HepG2 (cell line): ENCODE measurements around the gene MYADML2. TPM values are rescaled to one million over a fixed set of nuclear protein-coding genes. Genes with fewer than 3 reads are reported as not detected.

ENCODE experiments used
- ATRX ChIP-seq: sonication (generic); formaldehyde crosslinking; IDR thresholded peaks from 2 replicates; pipeline ENCODE4 v1.4.0; 2020; ENCODE audit warnings: missing genetic modification reagents, borderline replicate concordance
- BRD4 ChIP-seq: sonication (generic); formaldehyde crosslinking; IDR thresholded peaks from 2 replicates; pipeline ENCODE4 v1.4.0; 2020; ENCODE audit warnings: missing genetic modification reagents
- FOXA3 ChIP-seq: IDR thresholded peaks from 2 replicates; pipeline ENCODE4 v1.6.1; 2016; ENCODE audit warnings: missing genetic modification reagents, missing compliant biosample characterization
- FOXJ3 ChIP-seq: sonication (generic); formaldehyde crosslinking; IDR thresholded peaks from 2 replicates; pipeline ENCODE4 v1.4.0; 2020; ENCODE audit warnings: missing genetic modification reagents, mild to moderate bottlenecking, borderline replicate concordance
- FOXM1 ChIP-seq: sonication (generic); formaldehyde crosslinking; IDR thresholded peaks from 2 replicates; pipeline ENCODE4 v1.5.0; 2020; ENCODE audit warnings: missing genetic modification reagents
- HES4 ChIP-seq: sonication (generic); formaldehyde crosslinking; IDR thresholded peaks from 2 replicates; pipeline ENCODE4 v1.9.0; 2021; ENCODE audit warnings: mild to moderate bottlenecking, missing genetic modification reagents, borderline replicate concordance
- KAT2B ChIP-seq: fragments of 150-350 bp; IDR thresholded peaks from 2 replicates; pipeline ENCODE4 v1.6.1; 2014; ENCODE audit warnings: low read depth, low read length, borderline replicate concordance
- MAFF ChIP-seq: IDR thresholded peaks from 2 replicates; pipeline ENCODE4 v1.6.1; 2011; ENCODE audit warnings: low read depth, low read length, improper control_type of control experiment
- NFYB ChIP-seq: sonication (generic); formaldehyde crosslinking; IDR thresholded peaks from 2 replicates; pipeline ENCODE4 v1.4.0; 2020; ENCODE audit warnings: missing genetic modification reagents
- ONECUT2 ChIP-seq: sonication (generic); formaldehyde crosslinking; IDR thresholded peaks from 2 replicates; pipeline ENCODE4 v1.4.0; 2020; ENCODE audit warnings: missing genetic modification reagents
- PAX8 ChIP-seq: sonication (generic); formaldehyde crosslinking; IDR thresholded peaks from 2 replicates; pipeline ENCODE4 v1.8.0; 2022; ENCODE audit warnings: mild to moderate bottlenecking, missing genetic modification reagents, borderline replicate concordance
- RARA ChIP-seq: IDR thresholded peaks from 2 replicates; pipeline ENCODE4 v1.6.1; 2016; ENCODE audit warnings: missing genetic modification reagents, missing compliant biosample characterization
- RFXAP ChIP-seq: sonication (generic); formaldehyde crosslinking; IDR thresholded peaks from 2 replicates; pipeline ENCODE4 v1.4.0; 2020; ENCODE audit warnings: missing genetic modification reagents, borderline replicate concordance
- SMYD3 ChIP-seq: sonication (generic); formaldehyde crosslinking; IDR thresholded peaks from 2 replicates; pipeline ENCODE4 v1.8.1; 2023; ENCODE audit warnings: mild to moderate bottlenecking, missing genetic modification reagents
- SP5 ChIP-seq: IDR thresholded peaks from 2 replicates; pipeline ENCODE4 v1.6.1; 2016; ENCODE audit warnings: low read depth, borderline replicate concordance
- TGIF2 ChIP-seq: IDR thresholded peaks from 2 replicates; pipeline ENCODE4 v1.6.1; 2016; ENCODE audit warnings: control low read depth, missing compliant biosample characterization
- ZNF124 ChIP-seq: sonication (generic); formaldehyde crosslinking; IDR thresholded peaks from 2 replicates; pipeline ENCODE4 v1.4.0; 2020; ENCODE audit warnings: missing genetic modification reagents
- ZNF333 ChIP-seq: sonication (generic); formaldehyde crosslinking; IDR thresholded peaks from 2 replicates; pipeline ENCODE4 v1.4.0; 2020; ENCODE audit warnings: mild to moderate bottlenecking, missing genetic modification reagents, borderline replicate concordance
- ZNF614 ChIP-seq: IDR thresholded peaks from 2 replicates; pipeline ENCODE4 v1.6.1; 2018; ENCODE audit warnings: missing biosample characterization, missing genetic modification reagents, inconsistent platforms, borderline replicate concordance
- ZSCAN29 ChIP-seq: sonication (generic); formaldehyde crosslinking; conservative IDR thresholded peaks from 2 replicates; pipeline ENCODE4 v1.4.0; 2020; ENCODE audit warnings: mild to moderate bottlenecking, missing genetic modification reagents
- polyA plus RNA-seq, 8 experiments: library from polyadenylated mRNA; depleted of rRNA in 3 of 8; stranded (reverse) in 7 of 8; unstranded in 1 of 8; fragments of >200 nt; fragmentation: Illumina TruSeq in 4 of 8; extraction: Trizol in 4 of 8; gene quantifications; 2 replicates each; pipeline versions ENCODE4 v1.2.1 to v1.2.3, GENCODE V29; 2011 to 2016; ENCODE audit warnings: low read depth in 4 of 8, missing spikeins in 1 of 8, mixed read lengths in 1 of 8; ENCODE audit not compliant: insufficient read depth in 1 of 8
- total RNA-seq, 5 experiments: library from RNA; depleted of rRNA; stranded (reverse); fragments of >200 nt; fragmentation: Illumina TruSeq; extraction: Trizol; gene quantifications; 2 replicates each; pipeline ENCODE4 v1.2.3, GENCODE V29; 2016; ENCODE audit warnings: low read depth in 1 of 5
- TF ChIP-seq, protein P1 (sequence below): sonication (generic); formaldehyde crosslinking; IDR thresholded peaks from 2 replicates; pipeline ENCODE4 v1.8.1; 2023; ENCODE audit warnings: missing genetic modification reagents, inconsistent platforms, borderline replicate concordance
- TF ChIP-seq, protein P2 (sequence below): fragments of 450-650 bp; IDR thresholded peaks from 2 replicates; pipeline ENCODE4 v1.6.1; 2017
- TF ChIP-seq, protein P3 (sequence below): sonication (generic); formaldehyde crosslinking; IDR thresholded peaks from 2 replicates; pipeline ENCODE4 v1.4.0; 2020; ENCODE audit warnings: mild to moderate bottlenecking, missing genetic modification reagents
- TF ChIP-seq, protein P4 (sequence below): sonication (generic); formaldehyde crosslinking; IDR thresholded peaks from 2 replicates; pipeline ENCODE4 v1.4.0; 2020; ENCODE audit warnings: missing genetic modification reagents
- TF ChIP-seq, protein P5 (sequence below): IDR thresholded peaks from 2 replicates; pipeline ENCODE4 v1.6.1; 2012; ENCODE audit warnings: inconsistent platforms
- TF ChIP-seq, protein P6 (sequence below): sonication (generic); formaldehyde crosslinking; IDR thresholded peaks from 2 replicates; pipeline ENCODE4 v1.4.0; 2020; ENCODE audit warnings: mild to moderate bottlenecking, low read depth, missing genetic modification reagents

MYADML2 gene
- total and polyA plus RNA-seq, 2 of the 13 experiments (the other 11 are each of a cell fraction or from before 2014, with no cell fraction given) = not detected

DNA sequence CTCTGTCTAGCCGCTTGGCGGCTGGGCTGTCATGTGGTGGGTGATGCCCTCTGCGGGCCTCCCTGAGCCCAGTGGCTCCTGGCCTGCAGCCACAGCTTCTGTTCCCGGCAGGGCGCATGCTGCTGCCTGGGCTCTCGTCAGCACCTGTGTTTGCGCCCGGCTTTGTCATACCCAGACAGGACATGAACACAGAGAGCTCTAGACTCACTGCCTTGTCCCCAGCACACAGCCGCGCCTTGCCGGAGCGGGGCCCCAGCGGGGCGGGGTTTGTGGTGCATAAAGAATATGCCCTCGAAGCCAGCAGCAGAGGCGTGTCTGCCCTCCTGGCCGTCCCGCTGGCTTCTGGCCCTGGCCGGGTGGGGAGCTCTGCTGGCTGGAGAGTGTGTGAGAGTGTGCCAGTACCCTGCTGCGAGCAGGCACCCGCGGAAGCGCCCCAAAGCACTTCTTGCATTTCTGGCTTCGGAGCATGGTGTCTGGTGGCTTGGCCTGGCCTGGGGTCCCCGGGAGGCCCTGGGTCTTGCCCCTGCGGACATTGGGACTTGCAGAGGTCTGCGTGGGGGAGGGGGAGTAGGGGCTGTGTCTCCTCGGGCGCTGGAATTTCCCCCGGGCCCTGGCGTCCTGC, 44.8 kb upstream of the MYADML2 start (continued):
- TF ChIP-seq FOXM1 (CRISPR knock-in tag) = 0 out of 2 replicates have a peak, but pooled peaks have one; percentile 74
- TF ChIP-seq ATRX (CRISPR knock-in tag) = no peak
- no peak for TF ChIP-seq PAX8 (CRISPR knock-in tag)
- peak; percentile 89 for TF ChIP-seq FOXJ3 (CRISPR knock-in tag)
- no peak; the same call in none of the 2 replicates for TF ChIP-seq RFXAP (CRISPR knock-in tag)
- TF ChIP-seq MAFF = peak; percentile 12; the same call in 1 of the 2 replicates
- 0 out of 2 replicates have a peak, but pooled peaks have one; percentile 33 for TF ChIP-seq ONECUT2
- TF ChIP-seq ZNF614 (CRISPR knock-in tag) = peak; percentile 88
- TF ChIP-seq BRD4 (CRISPR knock-in tag) = no peak; the same call in 1 of the 2 replicates
- TF ChIP-seq ZSCAN29 = no peak
- TF ChIP-seq, protein P1, sequence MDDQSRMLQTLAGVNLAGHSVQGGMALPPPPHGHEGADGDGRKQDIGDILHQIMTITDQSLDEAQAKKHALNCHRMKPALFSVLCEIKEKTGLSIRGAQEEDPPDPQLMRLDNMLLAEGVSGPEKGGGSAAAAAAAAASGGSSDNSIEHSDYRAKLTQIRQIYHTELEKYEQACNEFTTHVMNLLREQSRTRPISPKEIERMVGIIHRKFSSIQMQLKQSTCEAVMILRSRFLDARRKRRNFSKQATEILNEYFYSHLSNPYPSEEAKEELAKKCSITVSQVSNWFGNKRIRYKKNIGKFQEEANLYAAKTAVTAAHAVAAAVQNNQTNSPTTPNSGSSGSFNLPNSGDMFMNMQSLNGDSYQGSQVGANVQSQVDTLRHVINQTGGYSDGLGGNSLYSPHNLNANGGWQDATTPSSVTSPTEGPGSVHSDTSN = peak; percentile 80; the same call in 1 of the 2 replicates
- peak; percentile 65 for TF ChIP-seq RARA (CRISPR knock-in tag)
- TF ChIP-seq, protein P2, sequence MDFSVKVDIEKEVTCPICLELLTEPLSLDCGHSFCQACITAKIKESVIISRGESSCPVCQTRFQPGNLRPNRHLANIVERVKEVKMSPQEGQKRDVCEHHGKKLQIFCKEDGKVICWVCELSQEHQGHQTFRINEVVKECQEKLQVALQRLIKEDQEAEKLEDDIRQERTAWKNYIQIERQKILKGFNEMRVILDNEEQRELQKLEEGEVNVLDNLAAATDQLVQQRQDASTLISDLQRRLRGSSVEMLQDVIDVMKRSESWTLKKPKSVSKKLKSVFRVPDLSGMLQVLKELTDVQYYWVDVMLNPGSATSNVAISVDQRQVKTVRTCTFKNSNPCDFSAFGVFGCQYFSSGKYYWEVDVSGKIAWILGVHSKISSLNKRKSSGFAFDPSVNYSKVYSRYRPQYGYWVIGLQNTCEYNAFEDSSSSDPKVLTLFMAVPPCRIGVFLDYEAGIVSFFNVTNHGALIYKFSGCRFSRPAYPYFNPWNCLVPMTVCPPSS = no peak
- TF ChIP-seq, protein P3, sequence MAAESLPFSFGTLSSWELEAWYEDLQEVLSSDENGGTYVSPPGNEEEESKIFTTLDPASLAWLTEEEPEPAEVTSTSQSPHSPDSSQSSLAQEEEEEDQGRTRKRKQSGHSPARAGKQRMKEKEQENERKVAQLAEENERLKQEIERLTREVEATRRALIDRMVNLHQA (CRISPR knock-in tag) = no peak
- peak; percentile 72; the same call in 1 of the 2 replicates for TF ChIP-seq TGIF2 (CRISPR knock-in tag)
- TF ChIP-seq KAT2B = no peak
- peak; percentile 75 for TF ChIP-seq FOXA3 (CRISPR knock-in tag)
- no peak; the same call in 1 of the 2 replicates for TF ChIP-seq HES4
- TF ChIP-seq SP5 (CRISPR knock-in tag) = peak; percentile 84
- TF ChIP-seq, protein P4, sequence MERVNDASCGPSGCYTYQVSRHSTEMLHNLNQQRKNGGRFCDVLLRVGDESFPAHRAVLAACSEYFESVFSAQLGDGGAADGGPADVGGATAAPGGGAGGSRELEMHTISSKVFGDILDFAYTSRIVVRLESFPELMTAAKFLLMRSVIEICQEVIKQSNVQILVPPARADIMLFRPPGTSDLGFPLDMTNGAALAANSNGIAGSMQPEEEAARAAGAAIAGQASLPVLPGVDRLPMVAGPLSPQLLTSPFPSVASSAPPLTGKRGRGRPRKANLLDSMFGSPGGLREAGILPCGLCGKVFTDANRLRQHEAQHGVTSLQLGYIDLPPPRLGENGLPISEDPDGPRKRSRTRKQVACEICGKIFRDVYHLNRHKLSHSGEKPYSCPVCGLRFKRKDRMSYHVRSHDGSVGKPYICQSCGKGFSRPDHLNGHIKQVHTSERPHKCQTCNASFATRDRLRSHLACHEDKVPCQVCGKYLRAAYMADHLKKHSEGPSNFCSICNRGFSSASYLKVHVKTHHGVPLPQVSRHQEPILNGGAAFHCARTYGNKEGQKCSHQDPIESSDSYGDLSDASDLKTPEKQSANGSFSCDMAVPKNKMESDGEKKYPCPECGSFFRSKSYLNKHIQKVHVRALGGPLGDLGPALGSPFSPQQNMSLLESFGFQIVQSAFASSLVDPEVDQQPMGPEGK (CRISPR knock-in tag) = peak; percentile 76
- no peak; the same call in 1 of the 2 replicates for TF ChIP-seq ZNF333 (CRISPR knock-in tag)
- TF ChIP-seq, protein P5, sequence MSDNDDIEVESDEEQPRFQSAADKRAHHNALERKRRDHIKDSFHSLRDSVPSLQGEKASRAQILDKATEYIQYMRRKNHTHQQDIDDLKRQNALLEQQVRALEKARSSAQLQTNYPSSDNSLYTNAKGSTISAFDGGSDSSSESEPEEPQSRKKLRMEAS = no peak
- TF ChIP-seq, protein P6, sequence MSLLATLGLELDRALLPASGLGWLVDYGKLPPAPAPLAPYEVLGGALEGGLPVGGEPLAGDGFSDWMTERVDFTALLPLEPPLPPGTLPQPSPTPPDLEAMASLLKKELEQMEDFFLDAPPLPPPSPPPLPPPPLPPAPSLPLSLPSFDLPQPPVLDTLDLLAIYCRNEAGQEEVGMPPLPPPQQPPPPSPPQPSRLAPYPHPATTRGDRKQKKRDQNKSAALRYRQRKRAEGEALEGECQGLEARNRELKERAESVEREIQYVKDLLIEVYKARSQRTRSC (CRISPR knock-in tag) = no peak; the same call in 1 of the 2 replicates
- TF ChIP-seq SMYD3 (CRISPR knock-in tag) = peak; percentile 99
- peak; percentile 31; the same call in 1 of the 2 replicates for TF ChIP-seq ZNF124 (CRISPR knock-in tag)
- TF ChIP-seq NFYB (CRISPR knock-in tag) = peak; percentile 45
